Dermis blood vessel endothelial cell (primary cell): ENCODE data around the gene NAA38. TPM values are rescaled to one million over a fixed set of nuclear protein-coding genes. Genes with fewer than 3 reads are reported as not detected.

Experiments
- DNase-seq: peaks from one replicate; pipeline ENCODE4 v3.0.0; 2010
- total RNA-seq: library from RNA; depleted of rRNA; stranded (reverse); fragments of >200 nt; gene quantifications from 2 replicates; pipeline ENCODE4 v1.2.3, GENCODE V29; 2014

NAA38 gene, protein sequence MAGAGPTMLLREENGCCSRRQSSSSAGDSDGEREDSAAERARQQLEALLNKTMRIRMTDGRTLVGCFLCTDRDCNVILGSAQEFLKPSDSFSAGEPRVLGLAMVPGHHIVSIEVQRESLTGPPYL
- 63.2 and 129 TPM in 2 replicates for total RNA-seq

DNA sequence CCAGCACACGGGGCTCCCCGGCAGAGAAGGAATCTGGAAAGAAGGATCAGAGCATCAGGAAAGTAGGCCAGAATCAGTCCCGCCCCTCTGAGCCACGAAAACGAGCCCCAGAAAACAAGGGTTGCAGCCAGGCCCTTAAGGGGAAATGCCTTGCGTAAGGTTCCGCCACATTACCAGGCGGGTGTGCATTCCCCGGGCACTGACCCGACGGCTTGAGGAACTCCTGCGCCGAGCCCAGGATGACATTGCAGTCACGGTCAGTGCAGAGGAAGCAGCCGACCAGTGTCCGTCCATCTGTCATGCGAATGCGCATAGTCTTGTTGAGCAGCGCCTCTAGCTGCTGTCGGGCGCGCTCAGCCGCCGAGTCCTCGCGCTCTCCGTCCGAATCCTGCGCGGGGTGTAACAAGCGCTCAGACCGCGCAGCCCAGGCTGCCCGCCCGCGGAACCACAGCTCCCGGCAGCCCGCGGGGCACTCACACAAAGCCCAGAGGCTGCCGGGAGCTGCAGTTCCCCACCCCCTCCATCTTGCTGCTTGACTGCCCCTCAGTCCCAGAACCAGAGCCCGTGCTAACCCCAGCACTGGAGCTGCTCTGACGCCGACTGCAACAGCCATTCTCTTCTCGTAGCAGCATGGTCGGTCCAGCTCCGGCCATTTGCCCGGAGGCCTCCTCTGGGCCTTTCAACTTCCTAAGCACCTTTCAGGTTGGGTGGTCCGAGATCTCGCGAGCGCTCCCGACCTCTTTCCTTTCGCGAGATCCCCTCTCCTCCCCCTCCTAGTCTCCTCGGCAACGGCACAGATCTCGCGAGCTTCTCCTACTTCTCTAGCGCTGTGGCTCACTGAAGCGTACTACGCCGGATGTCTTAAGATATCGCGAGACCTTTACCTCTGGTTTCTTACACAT lies at the start of gene NAA38:
Gene NAA38 (minus strand): TSS at position 749 of the 902 bp plus-strand sequence. CDS start 96 bp downstream, at position 653.
- peak; percentile 99 for DNase-seq

DNA sequence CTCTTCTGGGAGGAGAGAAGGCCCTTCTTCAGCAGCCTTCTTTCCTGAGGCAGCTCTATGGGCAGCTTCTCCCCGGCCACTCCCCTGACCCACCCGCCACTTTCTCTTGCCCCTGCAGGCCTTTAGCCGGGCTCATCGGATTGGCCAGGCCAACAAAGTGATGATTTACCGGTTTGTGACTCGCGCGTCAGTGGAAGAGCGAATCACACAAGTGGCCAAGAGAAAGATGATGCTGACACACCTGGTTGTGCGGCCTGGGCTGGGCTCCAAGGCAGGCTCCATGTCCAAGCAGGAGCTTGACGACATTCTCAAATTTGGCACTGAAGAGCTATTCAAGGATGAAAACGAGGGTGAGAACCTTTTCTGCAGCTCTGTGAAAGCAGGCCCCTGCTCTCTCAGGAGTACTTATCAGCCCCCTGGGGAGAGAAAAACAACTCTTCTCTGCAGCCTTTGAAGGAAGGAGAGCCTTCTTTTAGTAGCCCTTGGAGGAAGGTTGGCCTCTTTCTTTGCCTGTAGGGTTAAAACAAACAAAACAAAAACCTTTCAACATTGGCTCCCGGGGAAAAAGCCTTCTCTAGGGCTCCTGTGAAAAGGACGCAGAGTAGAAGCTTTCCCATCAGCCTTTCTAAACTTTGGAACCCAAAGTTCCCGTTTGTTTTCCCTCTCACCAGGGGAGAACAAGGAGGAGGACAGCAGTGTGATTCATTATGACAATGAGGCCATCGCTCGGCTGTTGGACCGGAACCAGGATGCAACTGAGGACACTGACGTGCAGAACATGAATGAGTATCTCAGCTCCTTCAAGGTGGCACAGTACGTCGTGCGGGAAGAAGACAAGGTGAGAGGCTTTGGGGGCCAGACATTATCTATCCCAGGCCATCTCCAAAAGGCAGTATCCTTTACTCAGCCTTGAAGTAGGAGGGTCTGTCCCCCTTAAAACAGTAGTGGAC lies 46.1 kb upstream of the NAA38 start:
- DNase-seq = no peak

DNA sequence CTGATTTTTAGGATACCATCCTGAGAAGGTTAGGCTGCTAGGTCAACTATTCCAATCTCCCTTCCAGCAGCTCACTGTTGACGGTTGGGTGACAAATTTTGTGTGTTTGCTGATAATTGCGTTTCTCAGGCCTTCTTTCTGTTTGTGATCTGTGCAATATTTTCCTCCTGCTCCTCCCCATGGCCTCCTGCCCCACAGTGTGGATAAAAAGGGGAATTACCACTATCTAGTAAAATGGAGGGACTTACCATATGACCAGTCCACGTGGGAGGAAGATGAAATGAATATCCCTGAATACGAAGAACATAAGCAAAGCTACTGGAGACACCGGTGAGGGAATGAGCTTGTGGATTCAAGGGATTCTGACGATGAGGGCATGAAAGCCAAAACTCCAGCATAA lies 40.4 kb upstream of the NAA38 start:
- DNase-seq = peak; percentile 69

DNA sequence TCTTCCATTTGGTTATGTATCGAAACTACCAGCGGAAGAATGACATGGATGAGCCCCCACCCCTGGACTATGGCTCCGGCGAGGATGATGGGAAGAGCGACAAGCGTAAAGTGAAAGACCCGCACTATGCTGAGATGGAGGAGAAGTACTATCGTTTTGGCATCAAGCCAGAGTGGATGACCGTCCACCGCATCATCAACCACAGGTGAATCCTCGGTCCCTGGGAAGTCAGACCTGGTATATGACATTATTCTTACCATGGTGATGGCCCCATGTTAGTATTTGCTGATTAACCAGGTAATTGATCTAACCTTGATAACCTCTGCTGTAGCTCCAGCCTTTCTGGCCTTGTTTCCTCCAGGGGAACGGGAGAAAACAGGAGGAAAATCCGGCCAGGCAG lies 39.7 kb upstream of the NAA38 start:
- DNase-seq = no peak

DNA sequence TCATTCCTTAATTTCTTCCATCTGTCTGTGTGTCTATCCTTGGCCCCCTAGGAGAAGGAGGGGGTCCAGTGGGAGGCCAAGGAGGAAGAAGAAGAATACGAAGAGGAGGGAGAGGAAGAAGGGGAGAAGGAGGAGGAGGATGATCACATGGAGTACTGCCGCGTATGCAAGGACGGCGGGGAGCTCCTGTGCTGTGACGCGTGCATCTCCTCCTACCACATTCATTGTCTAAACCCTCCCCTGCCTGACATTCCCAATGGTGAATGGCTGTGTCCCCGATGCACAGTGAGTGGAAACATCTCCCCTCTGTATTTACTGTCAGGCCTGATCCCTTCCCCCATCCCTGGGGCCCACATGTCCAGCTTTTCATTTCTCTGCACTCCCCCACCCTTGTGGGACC lies 37.5 kb upstream of the NAA38 start:
- no peak for DNase-seq

DNA sequence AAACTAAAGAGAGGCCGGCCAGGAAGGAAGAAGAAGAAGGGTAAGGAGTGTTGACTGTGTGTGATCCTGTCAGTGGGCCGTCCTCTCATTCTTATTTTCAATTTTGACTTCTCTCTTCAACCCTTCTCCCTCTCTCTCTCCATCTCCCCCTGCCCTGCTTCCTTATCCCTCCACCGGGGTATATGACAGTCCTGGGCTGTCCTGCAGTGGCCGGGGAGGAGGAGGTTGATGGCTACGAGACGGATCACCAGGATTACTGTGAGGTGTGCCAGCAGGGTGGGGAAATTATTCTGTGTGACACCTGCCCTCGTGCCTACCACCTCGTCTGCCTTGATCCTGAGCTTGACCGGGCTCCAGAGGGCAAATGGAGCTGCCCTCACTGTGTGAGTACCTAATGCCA lies 36.9 kb upstream of the NAA38 start:
- DNase-seq = no peak

DNA sequence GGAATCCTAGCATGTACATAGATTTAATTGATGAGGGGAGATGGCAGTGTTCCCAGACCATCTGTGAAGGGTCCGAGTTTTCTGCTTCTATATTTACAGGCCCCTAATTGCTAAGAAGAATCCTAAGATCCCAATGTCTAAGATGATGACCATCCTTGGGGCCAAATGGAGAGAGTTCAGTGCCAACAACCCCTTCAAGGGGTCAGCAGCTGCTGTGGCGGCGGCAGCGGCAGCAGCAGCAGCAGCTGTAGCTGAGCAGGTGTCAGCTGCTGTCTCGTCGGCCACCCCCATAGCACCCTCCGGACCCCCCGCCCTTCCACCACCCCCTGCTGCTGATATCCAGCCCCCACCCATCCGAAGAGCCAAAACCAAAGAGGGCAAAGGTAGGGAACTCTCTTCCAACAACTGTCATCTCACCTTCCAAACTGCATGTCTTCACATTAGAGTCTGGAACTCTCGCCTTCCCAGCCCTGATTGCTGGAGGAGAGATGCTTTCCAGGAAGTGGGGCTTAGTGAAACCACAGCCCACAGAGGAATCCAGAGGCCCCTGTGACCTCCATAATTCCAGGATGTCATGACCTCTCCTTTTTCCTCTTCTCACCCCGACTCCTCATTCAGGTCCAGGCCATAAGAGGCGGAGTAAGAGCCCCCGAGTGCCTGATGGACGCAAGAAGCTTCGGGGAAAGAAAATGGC lies 36.0 kb upstream of the NAA38 start:
- DNase-seq = no peak

DNA sequence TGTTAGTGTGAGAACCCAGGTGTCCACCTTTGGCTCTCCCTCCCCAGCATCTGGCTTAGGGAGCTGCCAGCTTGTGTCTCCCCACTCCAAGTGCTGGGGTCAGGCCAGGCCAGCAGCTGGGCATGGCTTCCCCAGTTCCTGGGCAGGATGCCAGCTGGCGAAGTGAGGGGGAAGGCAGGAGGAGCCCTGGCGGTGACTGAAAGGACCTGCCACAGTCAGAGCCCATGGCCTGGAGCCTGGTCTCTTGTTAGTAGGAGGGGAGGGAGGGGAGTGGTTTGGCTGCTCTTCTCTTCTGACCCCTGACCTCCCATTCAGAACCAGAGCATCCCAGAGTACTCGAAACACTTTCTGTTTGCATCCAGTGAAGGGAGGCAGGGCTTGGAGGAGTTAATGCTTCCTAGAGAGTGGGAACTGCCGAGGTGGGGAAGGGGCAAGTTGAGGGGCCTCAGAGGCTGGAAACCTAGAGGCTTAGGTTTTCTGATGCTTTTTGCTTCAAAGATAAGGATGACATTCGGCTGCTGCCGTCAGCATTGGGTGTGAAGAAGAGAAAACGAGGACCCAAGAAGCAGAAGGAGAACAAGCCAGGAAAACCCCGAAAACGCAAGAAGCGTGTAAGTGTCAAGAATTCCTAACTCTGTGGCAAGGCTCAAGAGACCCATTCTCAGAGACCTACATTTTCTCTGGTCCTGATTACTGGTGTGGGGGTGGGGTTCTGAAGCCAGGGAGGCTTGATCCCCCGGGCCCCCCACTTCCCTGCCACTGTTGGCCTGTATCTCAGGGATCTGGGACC lies 32.0 kb upstream of the NAA38 start:
- DNase-seq = peak; percentile 96

DNA sequence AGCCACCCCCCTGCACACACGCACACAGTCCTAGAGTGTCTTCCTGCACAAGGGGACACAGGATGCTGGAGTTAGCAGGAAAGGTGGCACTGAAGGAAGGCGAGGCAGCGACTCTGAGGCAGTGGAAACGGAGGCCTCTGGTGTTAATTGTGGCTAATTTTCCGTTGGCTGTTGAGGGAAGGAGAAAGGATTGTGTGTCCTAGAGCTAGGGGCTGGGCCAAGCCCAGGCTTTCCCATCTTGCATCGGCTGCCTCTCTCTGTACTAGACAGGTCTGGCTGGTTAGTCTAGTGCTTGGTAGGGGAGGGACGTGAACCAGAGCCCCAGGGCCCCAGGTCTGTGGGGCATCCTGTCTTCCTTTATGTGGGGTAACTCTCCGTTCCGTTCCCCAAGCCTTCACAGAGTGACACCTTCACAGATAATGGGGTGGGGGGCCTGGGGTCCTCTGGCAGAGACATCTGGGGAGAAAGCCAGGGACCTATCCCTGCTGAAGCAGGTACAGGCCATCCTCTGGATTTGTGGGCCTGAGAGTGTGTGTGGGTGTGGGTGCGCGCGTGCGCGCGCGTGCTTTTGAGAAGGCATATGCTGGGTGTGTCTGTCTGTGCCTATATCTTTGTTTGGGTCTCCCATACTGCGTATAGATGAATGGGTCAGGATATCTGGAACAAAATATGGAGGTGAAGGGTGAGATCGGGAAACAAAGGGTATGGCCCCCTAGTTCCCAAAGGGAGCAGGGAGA lies 31.0 kb upstream of the NAA38 start, which contains the start of gene CHD3:
Gene CHD3 (plus strand): TSS at position 606 of the 737 bp plus-strand sequence. CDS start 212 bp downstream, outside the sequence.
- DNase-seq = peak; percentile 56

DNA sequence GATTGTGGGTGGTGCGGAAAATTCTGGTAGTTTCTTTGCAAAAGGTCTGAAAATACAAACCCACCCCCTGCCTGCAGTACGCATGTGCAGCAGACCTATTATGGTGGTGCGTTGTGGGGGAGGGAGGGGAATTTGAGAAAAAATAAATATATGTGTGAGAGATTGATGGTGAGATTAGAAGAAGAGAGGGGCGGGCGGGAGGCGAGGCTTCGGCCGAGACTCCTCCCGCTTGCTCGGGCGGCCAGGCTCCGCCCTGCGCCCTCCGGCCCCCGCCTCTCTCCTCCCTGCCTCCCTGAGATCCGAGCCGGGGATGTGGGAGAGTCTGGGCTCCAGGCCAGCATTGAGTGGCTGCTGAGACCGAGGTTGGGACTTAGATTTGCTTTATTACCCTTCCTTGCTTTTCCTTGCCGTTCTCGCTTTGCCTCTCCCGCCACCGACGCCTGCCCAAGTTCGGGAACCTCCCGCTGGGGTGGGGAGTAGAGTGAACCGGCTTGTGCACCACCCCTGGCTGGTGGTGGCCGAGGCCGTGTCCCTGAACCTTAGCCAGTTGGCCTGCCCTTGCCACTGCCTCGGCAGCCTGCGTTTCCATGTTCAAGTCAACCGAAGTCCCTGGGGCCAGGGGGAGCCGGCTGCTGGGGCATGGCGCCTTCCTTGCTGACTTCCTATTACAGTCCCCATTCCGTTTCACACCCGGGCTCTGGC lies 30.3 kb upstream of the NAA38 start:
- DNase-seq = peak; percentile 96

DNA sequence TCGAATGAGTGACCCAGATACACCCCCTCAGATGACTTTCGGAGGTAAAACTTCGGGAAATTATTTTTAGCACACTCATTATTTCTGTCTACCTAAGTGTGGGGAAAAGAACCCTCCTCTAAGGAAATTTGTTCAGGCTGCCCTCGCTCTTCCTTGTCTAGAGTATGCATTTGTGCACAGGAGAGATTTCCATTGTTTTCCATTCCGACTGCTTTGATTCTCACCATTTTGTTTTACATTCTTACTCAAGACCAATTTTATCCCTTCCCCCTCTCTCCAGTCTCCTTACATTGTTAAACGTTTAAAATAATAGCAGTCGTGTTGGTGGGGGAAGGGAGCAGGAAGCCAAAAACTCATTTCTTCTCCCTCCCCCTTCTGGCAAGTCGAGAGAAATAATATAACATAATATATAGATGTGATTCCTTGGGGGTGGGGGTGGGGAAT lies 29.7 kb upstream of the NAA38 start:
- DNase-seq = no peak

DNA sequence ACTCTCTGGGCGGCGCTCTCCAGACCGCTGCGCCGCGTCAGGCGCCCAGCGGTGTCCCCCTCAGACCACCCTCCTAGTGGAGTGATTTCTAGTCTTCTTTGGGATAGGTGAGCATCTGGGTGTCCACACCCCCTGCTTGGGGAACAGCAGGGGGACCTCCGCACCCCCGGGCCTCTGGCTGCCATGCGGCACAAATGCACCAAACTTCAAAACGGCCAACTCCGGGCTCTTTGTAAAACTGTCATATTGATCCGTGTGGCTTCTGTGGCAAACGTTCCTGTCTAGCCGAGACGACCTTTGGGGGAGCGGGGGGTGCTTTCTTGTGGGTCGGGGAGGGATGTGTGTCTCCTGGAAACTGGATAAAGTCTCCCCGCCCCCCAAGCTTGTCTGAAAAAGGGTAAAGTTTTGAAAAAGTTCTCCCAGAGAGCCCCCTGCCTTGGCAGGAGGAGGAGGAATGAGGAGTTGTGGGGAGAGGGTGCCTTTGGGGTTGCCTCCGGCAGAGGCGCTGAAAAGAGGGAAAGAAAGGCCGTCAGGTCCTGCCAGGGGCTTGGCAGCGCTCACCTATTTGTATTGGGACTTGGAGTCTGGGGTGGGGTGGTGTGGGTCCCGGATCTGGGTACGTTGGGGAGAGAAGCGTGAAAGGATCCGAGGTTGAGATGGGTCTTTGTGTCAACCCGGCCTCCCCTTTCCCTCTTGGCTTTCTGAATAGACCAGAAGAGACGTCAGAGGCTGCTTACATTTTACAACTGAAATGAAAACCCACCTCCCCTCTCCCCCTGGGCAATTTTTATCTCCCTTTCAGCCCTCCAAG lies 29.1 kb upstream of the NAA38 start:
- DNase-seq = peak; percentile 48

DNA sequence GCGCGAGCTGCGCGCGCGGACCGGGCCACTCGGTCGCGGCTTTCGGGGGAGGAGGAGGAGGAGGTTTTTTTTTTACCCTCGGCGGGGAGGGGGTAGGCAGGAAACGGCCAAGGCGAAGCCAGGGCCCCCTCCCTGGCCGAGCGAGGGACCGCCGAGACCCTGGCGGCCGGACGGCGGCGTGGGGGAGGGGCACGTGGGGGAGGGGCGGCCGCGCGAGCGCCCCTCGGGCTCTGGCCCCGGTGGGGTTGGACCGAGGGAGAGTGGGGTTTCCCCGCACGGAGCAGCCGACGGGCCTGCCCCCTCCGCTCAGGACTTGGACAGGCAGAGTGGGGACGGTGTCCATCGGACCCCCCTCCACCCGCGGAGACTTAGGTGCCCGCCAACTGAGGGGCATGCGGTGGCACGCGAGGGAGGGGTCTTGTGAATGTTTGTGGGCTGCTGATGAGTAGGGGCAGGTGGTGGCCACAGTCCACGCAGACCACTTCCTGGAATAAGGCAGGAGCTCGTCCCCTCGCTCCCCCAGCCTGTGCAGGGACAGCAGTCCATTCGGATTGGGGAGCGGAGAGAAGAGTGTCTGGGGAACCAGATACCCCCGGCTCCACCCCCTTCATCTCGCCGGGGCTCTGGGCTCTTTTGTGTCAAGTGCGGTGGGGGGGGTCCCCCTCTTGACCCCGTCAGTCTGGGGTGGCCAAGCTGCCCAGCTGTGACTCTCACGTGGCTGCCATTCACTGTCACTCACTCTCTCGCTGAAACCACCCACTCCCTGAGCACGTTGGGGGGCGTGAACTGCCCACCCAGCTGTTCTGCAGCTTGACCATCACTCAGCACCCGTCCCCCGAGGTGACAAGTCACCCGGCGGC lies 28.2 kb upstream of the NAA38 start:
- DNase-seq = peak; percentile 43

DNA sequence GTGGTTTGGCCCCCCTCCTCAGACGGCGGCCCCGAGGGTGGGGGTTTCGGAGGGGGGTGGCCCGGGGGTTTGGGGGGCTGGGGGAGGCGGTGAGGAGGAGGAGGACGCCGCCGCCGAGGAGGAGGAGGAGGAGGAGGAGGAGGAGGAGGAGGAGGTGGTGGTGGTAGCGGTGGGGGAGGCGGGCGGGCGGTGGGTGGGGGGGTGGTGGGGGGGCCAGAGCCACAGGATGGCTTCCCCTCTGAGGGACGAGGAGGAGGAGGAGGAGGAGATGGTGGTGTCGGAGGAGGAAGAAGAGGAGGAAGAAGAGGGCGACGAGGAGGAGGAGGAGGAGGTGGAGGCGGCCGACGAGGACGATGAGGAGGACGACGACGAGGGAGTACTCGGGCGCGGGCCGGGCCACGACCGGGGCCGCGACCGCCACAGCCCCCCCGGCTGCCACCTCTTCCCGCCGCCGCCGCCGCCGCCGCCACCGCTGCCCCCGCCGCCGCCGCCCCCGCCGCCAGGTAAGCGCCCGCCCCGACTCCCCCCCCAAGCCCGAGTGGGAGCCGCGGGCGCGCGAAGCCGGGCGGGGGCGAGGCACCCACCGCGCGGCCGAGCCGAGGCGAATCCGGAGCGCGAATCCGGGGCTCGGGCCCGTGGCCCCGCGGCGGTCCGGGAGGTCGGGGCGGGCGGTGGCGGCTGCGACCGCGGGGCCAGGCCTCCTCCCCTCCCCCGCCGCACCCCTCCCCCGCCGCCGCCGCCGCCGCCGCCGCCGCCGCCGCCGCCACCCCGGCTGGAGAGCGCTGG lies 27.4 kb upstream of the NAA38 start:
- peak; percentile 9 for DNase-seq

DNA sequence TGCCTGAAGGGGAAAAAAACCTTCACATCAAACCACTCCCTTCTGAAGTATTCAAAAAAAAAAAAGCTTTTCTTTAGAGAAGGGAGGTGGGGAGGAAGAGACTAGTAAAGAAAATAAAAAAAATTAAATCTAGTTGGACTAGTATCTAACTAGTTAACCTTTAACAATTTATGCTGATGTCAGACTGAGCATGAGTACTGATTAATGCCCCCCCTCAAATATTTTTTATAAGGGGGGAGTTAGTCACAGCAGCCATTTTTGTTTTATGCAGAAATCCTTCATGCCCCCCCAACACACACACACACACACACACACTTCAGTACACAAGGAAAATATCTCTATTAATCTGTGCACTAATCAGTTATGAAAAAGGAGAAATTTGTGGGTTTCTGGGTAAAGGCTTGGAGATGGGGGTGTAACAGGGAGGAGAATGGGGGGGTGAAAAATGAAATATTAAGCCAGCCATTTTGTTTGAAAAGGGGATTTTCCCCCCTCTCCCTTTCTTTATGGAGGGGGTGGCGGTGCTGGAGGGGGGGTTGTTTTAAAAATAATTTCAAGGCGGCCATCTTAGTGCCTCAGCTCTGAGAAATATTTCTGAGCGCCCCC lies 26.5 kb upstream of the NAA38 start:
- peak; percentile 35 for DNase-seq

DNA sequence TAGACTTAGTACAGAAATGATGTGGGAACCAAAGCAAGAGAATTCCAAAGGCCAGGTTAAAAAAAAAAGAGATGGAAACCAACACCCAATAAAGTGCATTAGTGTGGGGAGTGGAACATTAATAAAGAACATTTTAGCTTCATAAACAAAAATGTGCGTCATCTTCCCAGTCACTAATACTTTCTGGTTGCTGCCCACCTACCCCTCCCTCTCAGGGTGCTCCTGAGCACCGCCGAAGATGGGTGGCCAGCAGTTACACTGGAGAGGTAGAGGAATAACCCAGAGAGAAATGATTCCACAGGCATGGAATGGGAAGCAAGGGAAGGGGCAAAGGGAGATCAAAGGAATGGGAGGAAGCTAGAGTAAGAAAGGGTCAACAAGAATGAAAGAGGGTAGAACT lies 25.3 kb upstream of the NAA38 start:
- DNase-seq = no peak

DNA sequence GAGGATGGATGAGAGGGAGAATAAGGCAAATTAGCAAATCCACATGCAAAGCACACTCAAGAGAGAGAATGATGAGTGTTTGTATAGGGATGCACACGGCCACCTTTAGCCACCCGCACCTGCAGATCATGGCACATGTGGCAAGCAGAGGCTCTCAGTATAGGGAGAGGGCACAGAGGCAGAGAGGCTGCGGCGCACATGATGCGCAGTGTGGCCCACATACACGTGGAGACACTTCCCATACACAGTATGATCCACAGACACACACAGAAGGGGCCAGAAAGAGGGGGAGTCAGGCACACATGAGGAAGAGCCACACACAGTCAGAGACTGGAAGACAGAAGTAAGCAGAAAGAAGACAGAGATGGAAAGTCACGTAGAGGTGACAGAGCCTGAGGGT lies 24.7 kb upstream of the NAA38 start:
- no peak for DNase-seq
